WTC11 (cell line): Measurements from ENCODE around the gene SDC4. TPM values are rescaled to one million over a fixed set of nuclear protein-coding genes. Genes with fewer than 3 reads are reported as not detected.

ENCODE experiments used
- ATAC-seq: fragments of 200-7000 bp; cut with Tn5 transposase; 2 replicates; pipeline ENCODE4 v1.10.0; 2021; ENCODE audit warnings: mild to moderate bottlenecking, moderate library complexity
- CTCF ChIA-PET: fragments of 300-600 bp; sonication (Branson Sonifier 250); formaldehyde crosslinking; loops from one replicate; lab custom pipeline; 2021; ENCODE audit warnings: antibody characterized with exemption; lab: Charles Lee
- POLR2A ChIA-PET: fragments of 350-600 bp; sonication (Branson Sonifier 250); formaldehyde crosslinking; loops from one replicate; lab custom pipeline; 2021; ENCODE audit warnings: antibody characterized with exemption; lab: Charles Lee
- DNase-seq: peaks from one replicate; pipeline ENCODE4 v3.0.0; 2021; ENCODE audit warnings: low spot score
- H3K27ac Mint-ChIP-seq: 2 replicates; pipeline ENCODE4 v1.8.0; 2021; ENCODE audit warnings: mixed read lengths
- H3K27me3 Mint-ChIP-seq: 2 replicates; pipeline ENCODE4 v1.8.0; 2021; ENCODE audit warnings: low read depth, mild to moderate bottlenecking, moderate library complexity, mixed read lengths
- H3K36me3 Mint-ChIP-seq: 2 replicates; pipeline ENCODE4 v1.8.0; 2021; ENCODE audit warnings: mixed read lengths
- H3K4me1 Mint-ChIP-seq: 2 replicates; pipeline ENCODE4 v1.8.0; 2022; ENCODE audit warnings: mixed read lengths
- H3K4me3 Mint-ChIP-seq: 2 replicates; pipeline ENCODE4 v1.8.0; 2021; ENCODE audit warnings: mild to moderate bottlenecking, moderate library complexity, mixed read lengths
- H3K9me3 Mint-ChIP-seq: 2 replicates; pipeline ENCODE4 v1.8.0; 2021; ENCODE audit warnings: mixed read lengths
- AFF4 ChIP-seq: sonication (generic); formaldehyde crosslinking; IDR thresholded peaks from 2 replicates; pipeline ENCODE4 v1.8.1; 2023; ENCODE audit warnings: mild to moderate bottlenecking, missing genetic modification reagents, borderline replicate concordance
- CREB1 ChIP-seq: sonication (generic); formaldehyde crosslinking; IDR thresholded peaks from 2 replicates; pipeline ENCODE4 v1.8.0; 2023; ENCODE audit warnings: mild to moderate bottlenecking, missing genetic modification reagents
- EMX1 ChIP-seq: fragments of 250-450 bp; sonication (Bioruptor Pico); IDR thresholded peaks from 2 replicates; pipeline ENCODE4 v1.8.0; 2021; ENCODE audit warnings: mild to moderate bottlenecking
- PRDM15 ChIP-seq: sonication (generic); formaldehyde crosslinking; IDR thresholded peaks from 2 replicates; pipeline ENCODE4 v1.8.0; 2022; ENCODE audit warnings: missing genetic modification reagents
- STAT6 ChIP-seq: sonication (generic); formaldehyde crosslinking; conservative IDR thresholded peaks from 2 replicates; pipeline ENCODE4 v1.8.1; 2023; ENCODE audit warnings: mild to moderate bottlenecking, low read depth, missing genetic modification reagents, moderate library complexity
- USF1 ChIP-seq: sonication (generic); formaldehyde crosslinking; IDR thresholded peaks from 2 replicates; pipeline ENCODE4 v1.8.0; 2022; ENCODE audit warnings: mild to moderate bottlenecking, missing genetic modification reagents
- ZNF317 ChIP-seq: sonication (generic); formaldehyde crosslinking; IDR thresholded peaks from 2 replicates; pipeline ENCODE4 v1.8.1; 2023; ENCODE audit warnings: low read depth, mild to moderate bottlenecking, moderate library complexity, missing genetic modification reagents, borderline replicate concordance
- ZNF532 ChIP-seq: fragments of 250-450 bp; sonication (Bioruptor Pico); IDR thresholded peaks from 2 replicates; pipeline ENCODE4 v1.9.0; 2021; ENCODE audit warnings: mild to moderate bottlenecking, borderline replicate concordance
- total RNA-seq: library from RNA; stranded (reverse); gene quantifications from 3 replicates; pipeline ENCODE4 v1.2.3, GENCODE V29; 2021

SDC4 gene
- total RNA-seq, 1 experiment from 2014 or later = 64.0 TPM

- H3K27ac Mint-ChIP-seq = no peak overlapping the region
- H3K4me1 Mint-ChIP-seq = peaks cover 17% of the 10 kb centered on the region
- DNase-seq (no peak), ATAC-seq (no peak)
- H3K27me3 Mint-ChIP-seq = peaks cover 5% of the 10 kb centered on the region
- no peak for TF ChIP-seq CREB1 (CRISPR knock-in tag)
- H3K4me3 Mint-ChIP-seq = no peak overlapping the region
- POLR2A ChIA-PET = no interaction called here
- no peaks in the 10 kb centered on the region; the same call in none of the 2 replicates for H3K36me3 Mint-ChIP-seq
- CTCF ChIA-PET = interaction anchor here (0.9 kb wide), 1 partner anchor 57 kb away, joined by 3 read pairs; no protein-coding TSS in a partner anchor
- no peaks in the 10 kb centered on the region for H3K9me3 Mint-ChIP-seq
These were observed 20.2 kb upstream of the SDC4 start for GRCh38 chr20:45368221-45368980.

- Mint-ChIP-seq H3K9me3 (no peaks in the 10 kb centered on the region), H3K4me3 (no peak overlapping the region), H3K4me1 (peaks cover 11% of the 10 kb centered on the region), H3K27me3 (no peaks in the 10 kb centered on the region; the same call in 1 of the 2 replicates), H3K36me3 (no peaks in the 10 kb centered on the region; the same call in none of the 2 replicates), H3K27ac (no peak overlapping the region)
- ChIA-PET POLR2A (no interaction called here), CTCF (interaction anchor here (2.0 kb wide), 1 partner anchor 70 kb away, joined by 4 read pairs; no protein-coding TSS in a partner anchor)
- TF ChIP-seq EMX1 (CRISPR knock-in tag) (no peak), ZNF317 (CRISPR knock-in tag) (no peak), ZNF532 (CRISPR knock-in tag) (no peak), PRDM15 (CRISPR knock-in tag) (no peak), AFF4 (CRISPR knock-in tag) (no peak), USF1 (no peak), STAT6 (no peak)
- ATAC-seq (no peak), DNase-seq (no peak)
These were observed 18.9 kb upstream of the SDC4 start for GRCh38 chr20:45367126-45367525.
